Bronchial epithelial cell (primary cell): Measurements from ENCODE around the gene CALHM3. TPM values are rescaled to one million over a fixed set of nuclear protein-coding genes. Genes with fewer than 3 reads are reported as not detected.

Source experiments
- DNase-seq: peaks from one replicate; pipeline ENCODE4 v3.0.0-alpha.2; 2010; ENCODE audit warnings: low read depth
- FAIRE-seq: peaks from 2 replicates; lab custom pipeline; 2011; peaks lifted over from hg19 to GRCh38; lab: Jason Lieb, UNC
- H3K27me3 ChIP-seq: 2 replicates; pipeline ENCODE4 v1.5.1; 2011; ENCODE audit warnings: low read length; ENCODE audit not compliant: control insufficient read depth, insufficient read depth
- H3K36me3 ChIP-seq: 2 replicates; pipeline ENCODE4 v1.5.1; 2011; ENCODE audit warnings: low read length; ENCODE audit not compliant: control insufficient read depth, insufficient read depth
- H3K4me3 ChIP-seq: 2 replicates; pipeline ENCODE4 v1.5.1; 2011; ENCODE audit warnings: mild to moderate bottlenecking, low read depth, low read length, control low read depth
- CTCF ChIP-seq: IDR thresholded peaks from 2 replicates; pipeline ENCODE4 v1.5.1; 2011; ENCODE audit warnings: mild to moderate bottlenecking, moderate library complexity, low read length, control low read depth, inconsistent platforms; ENCODE audit not compliant: insufficient read depth, severe bottlenecking
- total RNA-seq: library from RNA; depleted of rRNA; stranded (reverse); fragments of >200 nt; gene quantifications from 2 replicates; pipeline ENCODE4 v1.2.1, GENCODE V29; 2014

Gene CALHM3
- total RNA-seq, 1 donor from 2014 or later = not detected

- Histone ChIP-seq H3K36me3 (no peaks in the 10 kb centered on the region), H3K27me3 (no peaks in the 10 kb centered on the region), H3K4me3 (peak within 1 kb of the TSS; percentile 30)
- FAIRE-seq = peak; percentile 66
- DNase-seq = no peak
- TF ChIP-seq CTCF = no peak
Measured at GRCh38 chr10:103451831-103452505, 27.1 kb downstream of the CALHM3 start, which contains the start of gene CALHM2. Gene CALHM2, minus strand, starts transcription at chr10:103452370. Its CDS starts 2,429 bp downstream, at chr10:103449941.

- Histone ChIP-seq H3K4me3 (no peak overlapping the region), H3K27me3 (no peaks in the 10 kb centered on the region), H3K36me3 (peaks cover 2% of the 10 kb centered on the region)
- no peak for FAIRE-seq
- peak; percentile 15 for DNase-seq
- TF ChIP-seq CTCF = no peak
Measured at GRCh38 chr10:103451091-103451813, 27.8 kb downstream of the CALHM3 start.

GRCh38 chr10:103450201-103450695 lies 28.8 kb downstream of the CALHM3 start:
- no peak for TF ChIP-seq CTCF
- Histone ChIP-seq H3K36me3 (peaks cover 4% of the 10 kb centered on the region), H3K27me3 (no peaks in the 10 kb centered on the region), H3K4me3 (no peak overlapping the region)
- no peak for FAIRE-seq
- no peak for DNase-seq

- TF ChIP-seq CTCF = no peak
- FAIRE-seq (no peak), DNase-seq (no peak)
- peaks cover 9% of the 10 kb centered on the region for H3K36me3 ChIP-seq
- H3K4me3 ChIP-seq = no peak overlapping the region
- H3K27me3 ChIP-seq = no peaks in the 10 kb centered on the region
Measured at GRCh38 chr10:103449208-103450144, 29.6 kb downstream of the CALHM3 start.

GRCh38 chr10:103448746-103449145 lies 30.3 kb downstream of the CALHM3 start:
- Histone ChIP-seq H3K27me3 (no peaks in the 10 kb centered on the region), H3K36me3 (peaks cover 11% of the 10 kb centered on the region), H3K4me3 (no peak overlapping the region)
- no peak for FAIRE-seq
- DNase-seq = peak; percentile 73
- TF ChIP-seq CTCF = no peak
